SJCRH30 (cell line): ENCODE data around the gene CDA. TPM values are rescaled to one million over a fixed set of nuclear protein-coding genes. Genes with fewer than 3 reads are reported as not detected.
A peak's percentile ranks its signal among the peaks of the same experiment; 100 is the strongest.

Source experiments
- DNase-seq, 2 experiments: peaks; one replicate each; pipeline ENCODE4 v3.0.0-alpha.2; 2015 to 2020
- H3K27ac ChIP-seq: fragments of 250-450 bp; sonication (Bioruptor Pico); 2 replicates; pipeline ENCODE4 v1.5.1; 2020; ENCODE audit warnings: mild to moderate bottlenecking, moderate library complexity
- H3K27me3 ChIP-seq: fragments of 250-450 bp; sonication (Bioruptor Pico); 2 replicates; pipeline ENCODE4 v1.5.1; 2020; ENCODE audit warnings: mild to moderate bottlenecking, moderate library complexity
- H3K36me3 ChIP-seq: fragments of 250-450 bp; sonication (Bioruptor Pico); 2 replicates; pipeline ENCODE4 v1.5.1; 2020; ENCODE audit warnings: mild to moderate bottlenecking, moderate library complexity
- H3K4me1 ChIP-seq: fragments of 250-450 bp; sonication (Bioruptor Pico); 2 replicates; pipeline ENCODE4 v1.5.1; 2020; ENCODE audit warnings: mild to moderate bottlenecking, moderate library complexity
- H3K4me3 ChIP-seq: fragments of 250-450 bp; sonication (Bioruptor Pico); 2 replicates; pipeline ENCODE4 v1.5.1; 2020; ENCODE audit warnings: mild to moderate bottlenecking, moderate library complexity
- H3K9me3 ChIP-seq: fragments of 250-450 bp; sonication (Bioruptor Pico); replicated peaks from 2 replicates; pipeline ENCODE4 v1.5.1; 2020; ENCODE audit warnings: mild to moderate bottlenecking, moderate library complexity
- total RNA-seq: library from RNA; depleted of rRNA; stranded (reverse); fragments of >200 nt; shearing (Covaris generic); gene quantifications from 2 replicates; pipeline ENCODE4 v1.2.3, GENCODE V29; 2014

The CDA gene
- total RNA-seq, 1 experiment from 2014 or later: not detected

DNA sequence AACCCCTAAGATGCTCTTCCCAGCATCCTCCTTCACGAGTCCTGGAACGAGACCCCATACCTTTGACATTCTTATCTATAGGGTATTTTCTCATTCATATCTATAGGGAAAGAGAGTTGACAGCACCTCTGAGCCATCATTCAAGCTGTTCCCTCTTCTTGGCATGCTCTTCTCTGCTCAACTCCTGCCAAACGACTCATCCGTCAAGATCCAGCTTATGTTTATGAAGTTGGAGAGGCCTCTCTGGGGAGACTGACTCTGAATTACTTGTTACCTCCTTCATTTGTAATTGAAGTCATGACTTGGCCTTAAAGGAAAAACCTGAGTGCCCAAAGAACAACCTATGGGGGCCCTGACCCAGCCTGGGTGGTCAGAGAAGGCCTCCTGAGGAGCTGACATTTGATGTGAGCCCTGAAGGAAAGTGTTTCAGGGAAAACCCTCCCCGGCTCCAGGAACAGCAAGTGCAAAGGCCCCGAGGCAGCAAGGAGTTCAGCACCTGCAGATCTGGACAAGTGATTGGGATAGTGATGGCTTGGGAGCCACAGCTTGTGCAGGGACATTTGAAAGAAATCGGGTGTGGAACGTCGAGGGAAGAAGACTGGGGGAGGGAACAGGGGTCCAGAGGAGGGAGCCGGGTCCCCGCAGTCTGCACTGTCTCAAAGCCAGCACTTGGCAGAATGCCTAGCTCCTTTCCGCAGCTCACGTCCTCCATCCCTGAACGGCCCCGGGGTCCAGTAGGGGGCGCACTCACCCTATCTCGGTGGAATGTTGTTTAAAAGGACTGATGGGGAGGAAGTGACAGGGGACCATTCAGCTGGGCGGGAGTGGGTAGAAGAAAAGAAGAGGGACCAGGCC lies 14.0 kb upstream of the CDA start:
- Histone ChIP-seq H3K27ac (no peak overlapping the region), H3K4me1 (peaks cover 2% of the 10 kb centered on the region; the same call in 1 of the 2 replicates), H3K36me3 (no peaks in the 10 kb centered on the region), H3K4me3 (no peak overlapping the region), H3K27me3 (0 out of 2 replicates have a peak, but pooled peaks cover 3% of the 10 kb centered on the region), H3K9me3 (0 out of 2 replicates have a peak, but pooled peaks cover 2% of the 10 kb centered on the region)
- peak; percentile 88 to 93 for DNase-seq

DNA sequence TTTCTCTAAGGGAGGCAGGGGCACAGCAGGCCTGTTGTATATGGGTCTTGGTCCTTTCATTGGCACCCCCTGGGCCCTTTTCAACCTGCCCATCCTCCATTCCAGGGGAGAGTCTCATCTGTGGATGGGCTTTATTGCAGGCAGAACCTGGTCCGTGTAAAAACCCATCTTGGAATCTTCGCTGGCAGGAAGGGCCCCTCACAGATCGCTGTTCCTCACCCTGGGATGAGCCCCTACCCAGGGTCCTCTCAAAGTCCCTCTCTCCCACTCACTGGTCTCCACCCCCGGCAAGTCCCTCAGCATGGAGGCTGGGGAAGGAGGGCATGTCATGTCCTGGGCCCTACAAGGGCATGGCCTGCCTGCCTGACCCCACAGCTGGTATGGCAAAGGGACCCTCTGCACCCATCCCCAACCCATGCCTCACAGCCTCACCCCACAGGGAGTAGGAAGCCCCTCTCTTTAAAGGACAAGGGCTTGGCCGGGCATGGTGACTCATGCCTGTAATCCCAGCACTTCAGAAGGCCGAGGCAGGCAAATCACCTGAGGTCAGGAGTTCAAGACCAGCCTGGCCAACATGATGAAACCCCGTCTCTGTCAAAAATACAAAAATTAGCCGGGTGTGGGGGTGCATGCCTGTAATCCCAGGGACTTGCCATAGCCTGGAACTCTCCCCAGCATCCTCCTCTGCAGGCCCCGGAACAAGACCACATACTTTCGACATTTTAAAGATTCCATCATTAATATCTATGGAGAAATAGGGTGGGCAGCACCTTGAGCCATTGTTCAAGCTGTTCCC lies 13.2 kb upstream of the CDA start:
- no peak for DNase-seq
- 0 out of 2 replicates have a peak, but pooled peaks cover 2% of the 10 kb centered on the region for H3K9me3 ChIP-seq
- H3K4me1 ChIP-seq: peaks cover 2% of the 10 kb centered on the region; the same call in 1 of the 2 replicates
- no peak overlapping the region for H3K4me3 ChIP-seq
- no peak overlapping the region for H3K27ac ChIP-seq
- H3K27me3 ChIP-seq: 0 out of 2 replicates have a peak, but pooled peaks cover 3% of the 10 kb centered on the region
- H3K36me3 ChIP-seq: no peaks in the 10 kb centered on the region

DNA sequence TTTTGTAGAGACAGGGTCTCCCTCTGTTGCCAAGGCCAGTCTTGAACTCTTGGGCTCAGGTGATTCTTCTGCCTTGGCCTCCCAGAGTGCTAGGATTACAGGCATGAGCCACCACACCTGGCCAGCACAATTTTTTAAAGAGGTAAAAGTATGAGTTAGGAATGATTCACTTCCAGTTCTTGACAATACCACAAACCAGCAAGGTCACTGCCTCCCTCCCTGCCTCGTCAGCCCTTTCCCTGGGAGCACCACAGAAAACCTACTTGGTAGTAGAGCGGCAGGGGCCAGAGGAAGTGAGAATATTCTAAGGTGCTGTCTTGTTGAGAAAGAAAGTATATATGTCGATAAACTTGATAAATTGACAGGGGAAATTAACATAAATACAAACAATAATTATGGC lies 10.8 kb upstream of the CDA start:
- Histone ChIP-seq H3K4me3 (no peak overlapping the region), H3K27ac (no peak overlapping the region), H3K9me3 (0 out of 2 replicates have a peak, but pooled peaks cover 2% of the 10 kb centered on the region), H3K36me3 (no peaks in the 10 kb centered on the region), H3K27me3 (0 out of 2 replicates have a peak, but pooled peaks cover 3% of the 10 kb centered on the region), H3K4me1 (peaks cover 2% of the 10 kb centered on the region; the same call in 1 of the 2 replicates)
- DNase-seq: no peak

DNA sequence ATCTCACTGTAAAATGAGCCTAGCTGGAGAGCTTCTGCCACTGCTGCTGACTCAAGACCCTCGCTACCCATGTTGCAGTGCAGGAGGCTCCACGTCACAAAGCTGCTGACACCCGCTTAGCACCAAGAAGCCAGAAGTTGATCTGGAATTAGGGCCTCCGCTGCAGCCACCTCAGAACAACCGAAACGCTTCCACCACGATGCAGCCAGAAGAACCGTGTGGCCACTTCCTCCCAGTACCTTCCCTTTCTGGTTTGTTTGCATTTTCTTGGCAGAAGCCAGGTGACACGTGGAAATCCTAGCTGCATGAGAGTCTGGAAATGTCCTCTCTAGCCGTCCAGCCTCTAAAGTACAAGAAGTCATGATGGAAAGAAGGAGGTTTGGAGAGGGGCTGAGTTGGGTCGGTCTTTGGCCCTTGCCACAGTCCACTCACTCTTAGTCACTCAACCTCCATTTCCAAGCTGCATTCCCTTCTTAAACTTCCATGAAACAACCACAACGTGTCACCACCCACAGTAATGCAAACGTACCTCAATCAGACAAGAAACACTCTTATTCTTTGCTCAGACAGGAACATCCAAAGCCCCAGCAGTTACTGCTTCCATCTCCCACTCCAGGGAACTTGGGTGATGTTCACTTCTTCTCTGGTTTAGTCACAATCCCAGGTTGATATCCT lies 10.0 kb upstream of the CDA start:
- no peaks in the 10 kb centered on the region for H3K36me3 ChIP-seq
- no peak overlapping the region for H3K27ac ChIP-seq
- H3K4me1 ChIP-seq: peaks cover 2% of the 10 kb centered on the region; the same call in 1 of the 2 replicates
- no peak for DNase-seq
- H3K9me3 ChIP-seq: 0 out of 2 replicates have a peak, but pooled peaks cover 2% of the 10 kb centered on the region
- H3K27me3 ChIP-seq: no peaks in the 10 kb centered on the region
- no peak overlapping the region for H3K4me3 ChIP-seq

DNA sequence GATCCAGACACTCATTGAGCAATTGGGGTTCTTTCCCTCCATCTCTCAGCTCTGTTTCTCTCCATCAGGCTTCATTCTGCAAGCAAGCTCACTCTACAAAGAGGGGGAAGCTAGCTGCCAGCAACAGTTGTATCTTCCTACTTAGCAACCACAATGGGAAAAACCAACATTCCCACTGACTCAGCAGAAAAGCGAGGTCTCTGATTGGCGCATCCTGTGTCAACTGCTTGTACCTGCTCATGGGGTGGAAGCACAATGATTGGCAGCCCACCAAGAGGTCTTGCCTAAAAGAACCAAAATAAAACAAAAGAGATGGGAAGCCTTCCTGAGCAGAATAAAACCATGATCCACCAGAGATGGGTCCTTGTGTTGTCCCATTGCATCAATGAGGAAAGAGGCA lies 4.0 kb upstream of the CDA start:
- H3K9me3 ChIP-seq: no peaks in the 10 kb centered on the region
- no peaks in the 10 kb centered on the region for H3K36me3 ChIP-seq
- no peaks in the 10 kb centered on the region for H3K4me1 ChIP-seq
- no peak overlapping the region for H3K27ac ChIP-seq
- DNase-seq: no peak
- H3K4me3 ChIP-seq: no peak overlapping the region
- H3K27me3 ChIP-seq: no peaks in the 10 kb centered on the region

DNA sequence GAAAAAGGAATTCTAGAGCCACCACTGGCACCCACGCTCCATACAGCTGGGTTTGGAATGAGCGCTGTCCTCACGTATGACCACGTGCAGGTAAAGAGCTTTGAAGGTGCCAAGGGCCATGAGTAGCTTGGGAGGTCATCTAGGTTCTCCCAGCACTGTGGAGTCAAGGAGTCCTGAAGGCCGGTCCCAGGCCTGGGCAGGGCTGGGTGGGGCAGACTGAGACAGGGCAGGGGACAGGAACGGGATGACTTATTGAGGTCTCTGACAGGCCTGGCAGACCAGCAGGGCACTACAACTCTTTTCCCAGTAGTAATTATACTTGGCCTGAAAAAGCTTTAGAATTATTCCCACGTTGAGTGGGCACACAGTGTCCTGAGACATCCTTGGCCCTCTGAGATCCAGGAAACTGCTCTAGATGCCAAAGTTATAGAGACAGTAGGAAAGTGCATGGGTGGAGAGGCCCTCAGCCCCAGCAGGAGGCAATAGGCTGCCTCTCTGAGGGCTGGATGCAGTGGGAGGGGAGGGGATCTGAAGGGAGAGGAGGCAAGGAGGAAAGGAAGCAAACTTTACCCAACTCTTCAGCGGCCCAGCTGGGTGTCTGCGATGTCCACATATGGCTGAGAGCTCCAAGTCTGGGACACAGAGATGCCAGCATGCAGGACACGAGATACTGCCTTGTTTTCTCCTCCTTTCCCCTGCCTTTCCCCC lies 1.8 kb upstream of the CDA start:
- Histone ChIP-seq H3K27ac (no peak overlapping the region), H3K9me3 (no peaks in the 10 kb centered on the region), H3K27me3 (peaks cover 3% of the 10 kb centered on the region), H3K4me3 (no peak overlapping the region), H3K4me1 (no peaks in the 10 kb centered on the region), H3K36me3 (no peaks in the 10 kb centered on the region)
- DNase-seq: no peak

DNA sequence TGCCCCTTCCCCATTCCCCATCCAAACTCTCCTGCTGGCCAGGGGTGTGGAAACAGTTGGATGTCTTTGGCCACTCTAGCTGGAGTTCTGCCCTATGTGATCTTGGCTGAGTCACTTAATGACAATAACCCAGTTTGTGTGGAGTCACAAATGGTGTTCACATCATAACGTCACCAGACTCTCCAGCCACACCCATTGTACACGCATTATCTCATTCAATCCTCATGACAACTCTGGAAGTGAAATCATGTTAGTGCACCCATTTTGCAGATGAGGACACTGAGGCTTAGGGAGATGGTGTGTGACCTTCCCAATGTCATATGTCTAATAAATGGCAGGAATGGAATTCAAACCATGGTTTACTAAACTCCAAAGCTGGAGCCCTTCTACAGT lies 1.2 kb upstream of the CDA start:
- Histone ChIP-seq H3K9me3 (no peaks in the 10 kb centered on the region), H3K36me3 (no peaks in the 10 kb centered on the region), H3K4me3 (no peak overlapping the region), H3K4me1 (no peaks in the 10 kb centered on the region), H3K27me3 (peaks cover 5% of the 10 kb centered on the region), H3K27ac (no peak overlapping the region)
- DNase-seq: no peak

DNA sequence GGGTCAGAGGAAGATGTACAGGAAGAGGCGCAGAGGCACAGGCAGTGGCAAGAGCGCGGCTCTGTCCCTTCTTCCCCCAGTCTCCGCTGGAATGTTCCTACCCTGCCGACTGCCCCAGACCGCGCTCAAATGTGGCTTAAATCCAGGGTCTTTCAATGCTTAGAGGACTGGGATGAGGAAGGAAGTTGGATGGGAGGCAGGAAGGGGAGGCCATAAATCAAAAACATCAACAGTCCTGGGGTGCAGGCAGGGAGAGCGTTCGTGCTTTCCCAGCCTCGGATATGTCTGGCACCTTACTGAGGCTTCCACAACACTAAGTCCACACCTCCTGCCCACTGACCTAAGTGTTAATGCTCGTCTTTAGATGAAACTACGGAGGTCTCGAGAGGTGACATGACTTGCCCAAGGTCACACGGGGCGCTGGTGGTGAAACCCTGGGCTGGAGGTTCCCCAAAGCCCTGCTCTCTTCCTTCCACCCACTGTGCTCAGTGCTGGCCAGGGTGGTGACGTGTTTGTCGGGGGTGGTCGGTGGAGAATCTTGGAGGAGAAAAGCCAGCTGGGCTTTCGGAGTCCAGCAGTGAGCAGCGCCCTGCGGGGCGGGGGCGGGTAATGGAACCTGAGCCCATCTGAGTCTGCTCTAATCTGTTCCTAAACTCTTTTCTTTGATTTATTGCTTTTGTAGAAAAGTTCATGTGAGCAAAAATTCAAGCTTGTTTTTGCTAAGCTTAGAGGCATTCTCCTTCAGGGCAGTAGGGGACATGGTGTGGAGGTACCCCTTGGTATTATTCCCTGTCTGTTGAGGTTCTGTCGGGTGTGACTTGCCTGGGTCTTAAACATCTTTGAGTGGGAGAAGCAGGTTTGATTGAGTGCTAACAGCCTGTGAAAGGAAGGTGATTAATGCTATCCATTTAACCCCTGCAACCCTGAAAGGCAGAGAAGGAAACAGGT lies 708 bp downstream of the CDA start:
- Histone ChIP-seq H3K36me3 (no peaks in the 10 kb centered on the region), H3K9me3 (no peaks in the 10 kb centered on the region), H3K27me3 (peaks cover 9% of the 10 kb centered on the region), H3K4me1 (no peaks in the 10 kb centered on the region), H3K27ac (no peak overlapping the region), H3K4me3 (no peak overlapping the region)
- DNase-seq: peak; percentile 26 to 35

DNA sequence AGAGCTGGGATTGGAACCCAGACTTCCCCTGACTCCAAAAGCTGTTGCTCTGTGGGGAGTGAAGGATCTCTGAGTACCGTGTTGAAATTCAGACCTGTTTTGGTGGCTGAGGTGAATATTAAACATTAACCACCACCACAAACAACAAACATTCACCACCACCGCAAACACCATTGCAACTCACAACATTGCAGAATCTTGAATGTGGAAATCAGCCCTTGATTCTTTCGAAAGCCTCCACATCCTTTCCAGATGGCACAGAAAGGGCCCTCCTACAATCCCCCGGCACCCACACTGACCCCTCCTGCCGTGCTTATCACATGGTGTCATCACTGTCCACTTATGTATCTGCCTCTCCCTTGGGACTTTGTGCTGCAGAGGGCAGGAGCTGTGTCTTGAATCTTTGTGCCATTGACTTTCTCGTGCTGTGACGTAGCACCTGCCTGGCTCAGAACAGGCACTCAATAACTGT lies 1.4 kb downstream of the CDA start:
- Histone ChIP-seq H3K36me3 (no peaks in the 10 kb centered on the region), H3K4me3 (no peak overlapping the region)
- no peak for DNase-seq

DNA sequence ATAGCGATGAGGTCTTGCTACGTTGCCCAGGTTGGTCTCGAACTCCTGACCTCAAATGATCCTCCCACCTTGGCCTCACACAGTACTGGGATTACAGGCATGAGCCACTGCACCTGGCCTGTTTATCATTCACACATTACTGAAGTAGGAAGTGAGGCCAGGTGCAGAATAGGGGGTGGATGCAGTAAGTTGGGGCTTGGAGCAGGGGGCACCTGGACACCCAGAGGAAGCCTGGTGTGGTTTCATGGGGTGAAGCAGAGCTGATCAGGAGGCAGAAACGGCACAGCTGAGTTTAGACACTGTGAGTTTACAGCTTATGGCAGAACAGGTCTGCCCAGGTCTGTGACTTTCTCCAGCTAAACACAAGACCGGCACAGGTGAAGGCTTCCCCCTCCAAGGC lies 4.9 kb downstream of the CDA start:
- no peak overlapping the region for H3K27ac ChIP-seq

More for the DNA sequence above, 1.4 kb downstream of the CDA start:
- no peaks in the 10 kb centered on the region for H3K9me3 ChIP-seq
- H3K27ac ChIP-seq: no peak overlapping the region
- H3K4me1 ChIP-seq: no peaks in the 10 kb centered on the region
- peaks cover 9% of the 10 kb centered on the region for H3K27me3 ChIP-seq

DNA sequence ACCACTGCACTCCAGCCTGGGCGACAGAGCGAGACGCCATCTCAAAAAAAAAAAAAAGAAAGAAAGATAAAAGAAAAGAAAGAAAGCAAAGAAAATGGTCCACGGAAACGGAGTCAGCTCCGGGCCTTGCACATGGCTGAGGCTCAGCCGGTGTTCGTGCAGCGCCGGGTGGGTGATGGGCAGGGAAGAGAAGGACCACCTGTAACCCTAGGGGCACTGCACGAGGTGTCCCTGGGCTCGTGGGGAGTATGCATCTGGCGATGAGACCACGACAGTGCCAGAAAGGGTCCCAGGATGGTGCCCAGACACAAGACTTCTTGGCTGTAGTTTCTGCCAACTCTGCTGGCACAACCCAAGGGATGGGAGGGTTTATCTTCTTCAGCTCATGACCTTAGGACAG lies 5.8 kb downstream of the CDA start:
- no peak overlapping the region for H3K27ac ChIP-seq

More for the DNA sequence above, 4.9 kb downstream of the CDA start:
- Histone ChIP-seq H3K27me3 (peaks cover 9% of the 10 kb centered on the region), H3K4me3 (no peak overlapping the region), H3K4me1 (no peaks in the 10 kb centered on the region), H3K9me3 (no peaks in the 10 kb centered on the region), H3K36me3 (no peaks in the 10 kb centered on the region)
- DNase-seq: no peak

DNA sequence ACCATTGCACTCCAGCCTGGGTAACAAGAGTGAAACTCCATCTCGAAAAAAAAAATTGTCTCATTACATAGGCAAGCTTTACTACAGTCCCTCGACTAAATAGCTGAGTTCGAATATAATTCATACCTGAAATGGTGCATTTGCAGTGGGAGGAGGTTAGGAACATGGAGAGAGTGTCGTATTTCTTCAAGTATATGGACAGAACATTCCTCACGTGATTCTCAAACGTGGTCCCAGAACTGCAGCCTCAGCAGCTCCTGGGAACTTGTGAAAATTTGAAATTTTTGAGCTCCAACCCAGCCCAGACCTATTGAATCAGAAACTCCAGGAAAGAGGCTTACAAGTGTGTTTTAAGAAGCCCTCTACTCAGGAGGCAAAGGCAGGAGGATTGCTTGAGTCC lies 7.2 kb downstream of the CDA start:
- Histone ChIP-seq H3K27me3 (peaks cover 9% of the 10 kb centered on the region), H3K4me1 (peaks cover 4% of the 10 kb centered on the region), H3K9me3 (no peaks in the 10 kb centered on the region), H3K36me3 (no peaks in the 10 kb centered on the region), H3K27ac (no peak overlapping the region), H3K4me3 (no peak overlapping the region)
- DNase-seq: no peak

More for the DNA sequence above, 5.8 kb downstream of the CDA start:
- Histone ChIP-seq H3K4me1 (no peaks in the 10 kb centered on the region), H3K36me3 (no peaks in the 10 kb centered on the region), H3K27me3 (peaks cover 9% of the 10 kb centered on the region), H3K9me3 (no peaks in the 10 kb centered on the region), H3K4me3 (no peak overlapping the region)
- DNase-seq: no peak

DNA sequence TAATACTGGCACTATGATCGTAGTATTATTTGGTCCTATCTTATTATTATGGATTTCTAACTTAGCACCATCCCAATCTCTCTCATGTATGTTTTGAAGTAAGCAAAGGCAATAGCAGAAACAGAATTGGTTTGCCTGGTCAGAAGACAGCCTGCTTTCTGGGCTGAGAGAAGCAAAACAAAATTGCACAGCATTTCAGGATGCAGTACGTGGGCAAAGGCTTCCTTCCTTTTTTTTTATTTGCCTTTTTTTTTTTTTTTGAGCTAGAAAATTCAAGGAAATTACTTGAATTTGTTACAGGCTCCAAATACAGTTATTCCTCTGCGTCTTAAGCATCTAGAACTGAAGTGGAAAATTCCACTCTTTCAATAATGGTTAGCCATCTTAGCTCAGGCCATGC lies 8.8 kb downstream of the CDA start:
- H3K4me3 ChIP-seq: no peak overlapping the region
- H3K27ac ChIP-seq: no peak overlapping the region
- peaks cover 10% of the 10 kb centered on the region for H3K4me1 ChIP-seq
- DNase-seq: no peak
- peaks cover 4% of the 10 kb centered on the region; the same call in 1 of the 2 replicates for H3K27me3 ChIP-seq
- no peaks in the 10 kb centered on the region for H3K36me3 ChIP-seq
- H3K9me3 ChIP-seq: no peaks in the 10 kb centered on the region
